CD4-positive, alpha-beta T cell treated with Interleukin-10 for 1 hour (primary cell): ENCODE measurements around the gene NOC2L.

Source experiments
- DNase-seq: peaks from one replicate; pipeline ENCODE4 v3.0.0-alpha.2; 2020

Gene NOC2L

DNA sequence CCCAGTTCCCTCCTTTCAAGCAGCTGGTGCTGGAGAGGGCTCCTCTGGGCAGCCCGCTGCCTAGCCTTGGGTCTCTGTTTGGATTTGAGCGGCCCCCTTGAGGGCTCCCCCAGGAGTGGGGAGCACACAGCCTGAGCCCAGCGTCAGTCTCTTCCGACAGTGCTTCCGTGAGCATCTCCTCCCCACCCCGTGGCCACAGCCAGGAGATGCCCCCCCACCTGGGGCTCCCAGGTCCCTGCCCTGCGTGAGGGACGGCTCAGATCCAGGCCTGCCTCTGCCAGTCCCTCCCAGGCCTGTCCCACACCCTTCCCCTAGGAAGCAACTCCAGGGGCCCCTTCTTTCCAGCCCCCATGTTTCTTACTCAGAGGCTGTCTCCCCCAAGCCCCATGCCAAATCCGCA is 31.8 kb downstream of the NOC2L start:
- no peak for DNase-seq

DNA sequence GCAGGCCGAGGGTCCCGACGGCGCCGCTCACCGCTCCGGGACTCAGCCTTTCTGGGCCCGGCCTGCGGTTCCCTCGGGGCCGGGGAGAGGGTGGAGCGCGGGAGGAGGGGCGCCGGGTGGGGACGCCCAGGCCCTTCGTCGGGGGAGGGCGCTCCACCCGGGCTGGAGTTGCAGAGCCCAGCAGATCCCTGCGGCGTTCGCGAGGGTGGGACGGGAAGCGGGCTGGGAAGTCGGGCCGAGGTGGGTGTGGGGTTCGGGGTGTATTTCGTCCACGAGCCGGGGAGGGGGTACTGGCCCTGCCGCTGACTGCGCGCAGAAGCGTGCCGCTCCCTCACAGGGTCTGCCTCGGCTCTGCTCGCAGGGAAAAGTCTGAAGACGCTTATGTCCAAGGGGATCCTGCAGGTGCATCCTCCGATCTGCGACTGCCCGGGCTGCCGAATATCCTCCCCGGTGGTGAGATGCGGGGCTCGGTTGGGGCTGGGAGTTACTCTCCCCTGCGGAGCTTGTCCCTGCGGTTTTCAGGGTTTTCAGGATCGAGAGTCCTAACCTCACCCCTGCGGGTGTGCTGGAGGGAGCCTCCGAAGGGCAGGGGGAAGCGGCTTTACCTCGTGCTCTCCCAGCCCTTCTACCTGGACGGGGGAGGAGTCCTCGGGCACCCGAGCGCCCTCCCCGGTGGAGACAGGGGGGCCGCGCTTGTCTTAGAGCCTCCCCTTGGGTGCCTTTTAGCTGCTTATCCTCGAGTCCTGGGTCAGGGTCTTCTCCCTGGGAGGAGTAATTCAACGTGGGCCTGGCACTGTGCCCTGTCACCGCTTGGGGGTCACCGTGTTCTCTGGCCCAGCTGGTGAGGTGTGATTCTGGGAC is 33.3 kb downstream of the NOC2L start:
- DNase-seq = no peak

DNA sequence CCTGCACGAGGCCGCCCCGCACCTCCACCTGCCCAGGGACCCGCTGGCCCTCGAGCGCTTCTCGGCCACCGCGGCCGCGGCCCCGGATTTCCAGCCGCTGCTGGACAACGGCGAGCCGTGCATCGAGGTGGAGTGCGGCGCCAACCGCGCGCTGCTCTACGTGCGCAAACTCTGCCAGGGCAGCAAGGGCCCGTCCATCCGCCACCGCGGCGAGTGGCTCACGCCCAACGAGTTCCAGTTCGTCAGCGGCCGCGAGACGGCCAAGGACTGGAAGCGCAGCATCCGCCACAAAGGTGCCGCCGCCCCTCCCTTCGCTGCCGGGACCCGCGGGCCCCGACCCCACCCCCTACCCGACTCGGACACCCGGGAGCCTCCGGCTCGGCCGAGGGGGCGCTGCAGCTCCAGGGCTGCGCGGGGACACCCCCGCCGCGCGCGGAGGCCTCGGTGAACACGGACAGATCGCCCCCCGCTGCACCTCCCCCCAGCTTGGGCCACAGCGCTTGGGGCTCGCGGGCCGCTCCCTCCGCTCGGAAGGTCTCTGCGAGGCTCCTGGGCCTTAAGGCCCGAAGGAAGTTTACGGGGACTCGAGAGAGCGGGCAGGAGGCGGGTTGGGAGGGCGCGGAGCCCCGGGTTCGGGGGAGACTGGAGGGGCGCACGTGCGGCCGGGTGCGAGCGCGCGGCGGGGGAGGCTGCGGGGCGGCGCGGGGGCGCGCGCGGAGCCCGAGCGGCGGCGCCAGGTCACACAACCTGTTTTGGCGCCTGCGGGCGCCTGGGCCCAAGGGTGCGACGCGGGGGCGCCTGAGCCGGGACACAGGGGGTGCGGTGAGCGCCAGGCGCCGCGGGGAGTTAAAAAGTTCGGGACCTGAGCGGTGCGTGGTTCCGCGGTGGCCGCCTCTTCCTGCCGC is 34.1 kb downstream of the NOC2L start:
- no peak for DNase-seq

DNA sequence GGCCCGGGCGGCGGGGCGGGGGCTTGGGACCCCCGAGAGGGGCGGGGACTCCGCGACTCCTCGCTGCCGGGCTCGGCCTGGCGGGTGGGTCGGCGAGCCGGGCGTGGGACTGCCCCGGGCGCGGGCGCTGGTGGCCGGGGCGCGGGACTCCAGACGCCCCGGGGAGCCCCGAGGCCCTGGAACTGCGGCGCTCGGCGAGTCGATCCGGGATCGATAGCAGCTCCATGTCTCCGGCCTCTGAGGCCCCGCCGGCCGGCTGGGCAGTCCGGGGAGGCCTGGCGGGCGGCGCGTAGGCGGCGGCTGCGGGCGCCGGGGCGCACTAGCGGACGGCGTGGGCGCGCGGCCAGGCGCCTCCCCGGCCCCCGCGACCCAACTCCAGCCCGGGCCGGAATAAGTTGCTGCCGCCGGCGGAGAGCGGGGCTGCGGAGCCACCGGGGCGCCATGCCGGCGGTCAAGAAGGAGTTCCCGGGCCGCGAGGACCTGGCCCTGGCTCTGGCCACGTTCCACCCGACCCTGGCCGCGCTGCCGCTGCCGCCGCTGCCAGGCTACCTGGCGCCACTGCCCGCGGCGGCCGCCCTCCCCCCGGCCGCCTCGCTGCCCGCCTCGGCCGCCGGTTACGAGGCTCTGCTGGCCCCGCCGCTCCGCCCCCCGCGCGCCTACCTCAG is 34.9 kb downstream of the NOC2L start:
- DNase-seq = no peak

DNA sequence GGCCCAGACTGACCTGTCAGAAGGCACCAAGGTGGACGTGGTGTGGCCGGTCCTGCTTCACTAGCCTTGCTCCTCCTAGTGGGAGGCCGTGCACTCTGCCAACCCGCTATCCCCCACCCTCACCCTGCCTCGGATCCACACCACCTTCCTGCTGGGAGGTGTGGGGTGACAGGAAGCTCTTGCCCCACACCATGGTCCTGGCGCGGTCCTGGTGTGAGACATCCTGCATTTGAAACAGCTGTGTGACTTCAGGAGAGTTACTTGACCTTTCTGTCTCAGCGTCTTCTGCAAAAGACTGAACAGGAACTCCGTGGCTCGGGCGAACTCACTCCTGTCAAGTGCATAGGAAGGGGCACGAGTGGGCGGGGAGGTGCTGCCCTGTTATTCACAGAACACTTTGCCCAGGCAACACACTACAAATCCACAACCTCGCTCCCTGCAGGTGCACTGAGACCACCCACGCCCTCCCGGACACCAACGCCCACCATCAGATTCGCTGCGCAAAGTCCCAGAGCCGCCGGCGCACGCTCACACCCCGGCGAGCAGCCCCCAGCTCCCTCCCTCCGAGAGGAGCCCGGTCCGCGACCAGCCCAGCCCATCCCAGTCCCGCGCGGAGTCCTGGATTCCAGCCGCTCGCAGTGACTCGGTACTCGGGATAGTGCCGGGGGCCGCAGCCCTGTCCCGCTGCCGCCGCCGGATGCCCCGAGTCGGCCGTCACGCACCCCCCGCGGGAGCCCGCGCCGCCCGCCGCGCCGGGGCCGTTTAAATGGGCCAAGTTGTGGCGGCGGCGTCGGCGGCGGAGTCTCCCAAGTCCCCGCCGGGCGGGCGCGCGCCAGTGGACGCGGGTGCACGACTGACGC is 35.7 kb downstream of the NOC2L start, which contains the start of gene SAMD11:
Gene SAMD11 (plus strand): TSS at position 793 of the 860 bp plus-strand sequence. CDS start 509 bp downstream, outside the sequence.
- peak; percentile 77 for DNase-seq

DNA sequence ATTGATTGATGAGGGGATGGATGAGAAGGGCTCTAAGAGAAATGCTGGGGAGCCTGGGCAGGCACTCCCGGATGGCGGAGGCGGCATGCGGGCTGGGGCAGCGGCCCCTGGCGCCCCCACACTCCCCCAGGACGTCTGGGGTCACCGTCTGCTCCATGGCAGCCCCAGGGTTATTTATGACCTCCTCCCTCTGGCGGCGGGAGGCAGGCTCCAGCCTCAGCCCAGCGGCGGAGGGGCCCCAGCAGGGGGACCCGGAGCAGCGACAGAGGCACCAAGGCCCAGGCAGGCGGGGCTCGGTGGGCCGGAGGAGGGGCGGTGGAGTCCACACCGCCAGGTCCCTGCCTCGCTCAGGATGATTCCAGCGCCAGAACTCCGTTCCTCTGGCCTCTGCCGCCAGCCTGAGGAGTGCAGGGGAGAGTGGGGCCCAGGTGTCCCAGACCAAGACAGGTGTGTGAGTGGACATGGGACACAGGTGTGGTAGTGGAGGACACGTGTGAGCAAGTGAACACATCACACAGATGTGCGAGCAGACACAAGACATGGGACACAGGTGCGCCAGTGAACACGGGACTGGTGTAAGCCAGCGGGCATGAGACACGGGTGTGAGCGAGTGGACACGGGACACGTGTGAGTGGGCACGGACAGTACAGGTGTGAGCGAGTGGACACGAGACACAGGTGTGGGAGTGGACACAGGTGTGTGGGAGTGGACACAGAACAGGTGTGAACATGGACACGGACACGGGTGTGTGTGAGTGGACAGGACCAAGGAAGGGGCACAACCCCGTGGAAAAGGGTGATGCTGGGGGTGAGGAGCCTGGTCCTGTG is 37.8 kb downstream of the NOC2L start:
- DNase-seq = peak; percentile 51

DNA sequence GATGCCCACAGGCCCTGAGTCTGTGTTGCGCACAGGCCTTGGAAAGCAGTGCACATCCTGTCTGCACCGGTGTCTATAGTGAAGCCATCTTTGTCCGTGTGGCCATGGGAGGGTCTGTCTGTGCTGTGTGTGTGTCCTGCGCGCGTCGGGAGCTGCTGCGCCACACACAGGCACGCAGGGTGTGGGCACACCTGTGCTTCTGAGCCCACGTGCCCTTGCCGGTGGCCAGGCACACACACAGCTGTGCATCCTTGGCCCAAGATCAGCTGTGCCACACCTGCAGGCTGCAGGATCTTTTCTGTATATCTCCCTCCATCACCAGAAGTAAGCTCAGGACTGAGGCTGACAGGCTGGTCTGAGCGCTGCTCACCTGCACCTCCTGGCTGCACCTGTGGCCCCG is 38.5 kb downstream of the NOC2L start:
- no peak for DNase-seq

DNA sequence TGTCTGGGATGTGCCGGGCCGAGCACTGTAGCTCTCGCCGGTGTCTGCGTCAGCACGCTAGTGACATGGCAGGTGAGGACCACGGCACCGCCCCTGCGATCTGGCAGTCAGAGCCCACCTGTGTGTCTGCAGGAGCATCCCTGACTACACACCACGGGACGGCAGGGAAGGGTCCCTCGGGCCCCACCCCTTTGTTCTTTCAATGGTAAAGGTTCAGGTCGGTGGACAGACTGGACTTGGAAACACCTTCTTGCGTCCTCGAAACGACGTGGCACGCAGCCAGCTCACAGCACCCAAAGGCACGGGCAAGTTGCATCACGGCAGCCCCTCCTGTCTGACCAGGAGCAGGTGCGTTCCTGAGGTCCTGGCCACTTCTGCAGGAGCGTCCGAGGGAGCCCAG is 39.0 kb downstream of the NOC2L start:
- DNase-seq = no peak

DNA sequence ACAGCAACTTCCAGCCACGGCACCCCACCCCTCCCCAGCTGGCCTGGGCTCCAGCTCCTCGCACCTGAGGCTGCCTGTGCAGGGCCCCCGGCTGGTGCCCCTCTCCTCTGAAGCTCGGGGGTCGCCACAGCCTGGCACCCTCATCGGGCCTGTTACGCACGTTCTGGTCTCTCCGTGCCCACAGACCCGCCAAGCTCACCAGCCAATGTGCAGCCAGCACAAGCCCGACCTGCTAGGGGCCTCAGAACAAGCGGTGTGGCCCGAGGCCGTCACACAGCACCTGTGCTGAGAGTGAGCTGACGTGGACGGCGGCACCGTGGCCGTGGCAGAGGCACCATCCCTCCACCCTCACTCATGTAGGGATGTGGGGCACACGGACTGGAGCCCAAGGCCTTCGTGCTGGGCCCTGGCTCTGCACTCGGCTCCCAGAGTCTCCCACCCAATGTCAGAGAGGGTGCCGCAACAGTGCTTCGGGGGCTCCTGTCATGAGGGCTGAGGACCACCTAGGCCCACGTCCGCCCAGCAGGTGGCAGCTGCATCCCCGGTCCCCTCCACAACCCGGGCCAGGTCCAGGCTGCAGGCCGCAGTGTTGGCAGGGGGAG is 39.7 kb downstream of the NOC2L start:
- no peak for DNase-seq

DNA sequence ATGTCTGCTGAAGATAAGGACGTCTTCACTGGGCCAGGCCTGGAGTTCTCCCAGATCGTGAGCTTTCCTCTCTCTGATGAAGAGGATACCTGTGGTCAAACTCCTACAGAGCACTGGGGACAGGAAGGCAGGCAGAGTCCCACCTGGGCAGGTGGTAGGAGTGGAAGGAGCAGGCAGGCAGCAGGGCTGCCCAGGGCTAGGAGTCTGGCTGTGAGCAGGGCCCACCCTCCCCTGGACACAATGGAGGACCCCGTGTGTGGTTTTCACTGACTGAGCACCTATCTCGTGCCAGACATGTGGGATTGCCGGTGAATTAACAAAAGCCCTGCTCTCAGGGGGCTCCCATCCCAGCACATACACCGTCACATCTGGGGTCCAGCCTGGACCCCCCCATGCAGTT is 40.2 kb downstream of the NOC2L start:
- no peak for DNase-seq

DNA sequence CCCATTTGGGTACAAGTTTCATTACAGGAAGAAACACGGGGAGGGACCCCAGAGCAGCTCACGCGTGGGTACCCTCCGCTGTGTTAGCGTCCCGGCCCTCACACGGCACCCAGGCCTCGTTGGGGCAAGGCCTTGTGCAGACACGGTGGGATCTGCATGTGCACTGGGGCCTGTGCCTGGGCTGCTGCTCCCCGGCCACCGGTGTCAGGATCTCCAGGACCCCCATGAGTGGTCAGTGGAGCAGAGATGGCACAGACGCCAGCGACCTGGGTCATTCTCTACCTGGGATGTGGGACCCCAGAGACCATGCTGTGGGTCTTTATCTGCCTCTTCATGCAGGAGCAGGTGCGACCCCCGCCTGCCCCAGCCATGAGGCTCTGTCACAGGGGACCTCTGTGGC is 40.7 kb downstream of the NOC2L start:
- no peak for DNase-seq

DNA sequence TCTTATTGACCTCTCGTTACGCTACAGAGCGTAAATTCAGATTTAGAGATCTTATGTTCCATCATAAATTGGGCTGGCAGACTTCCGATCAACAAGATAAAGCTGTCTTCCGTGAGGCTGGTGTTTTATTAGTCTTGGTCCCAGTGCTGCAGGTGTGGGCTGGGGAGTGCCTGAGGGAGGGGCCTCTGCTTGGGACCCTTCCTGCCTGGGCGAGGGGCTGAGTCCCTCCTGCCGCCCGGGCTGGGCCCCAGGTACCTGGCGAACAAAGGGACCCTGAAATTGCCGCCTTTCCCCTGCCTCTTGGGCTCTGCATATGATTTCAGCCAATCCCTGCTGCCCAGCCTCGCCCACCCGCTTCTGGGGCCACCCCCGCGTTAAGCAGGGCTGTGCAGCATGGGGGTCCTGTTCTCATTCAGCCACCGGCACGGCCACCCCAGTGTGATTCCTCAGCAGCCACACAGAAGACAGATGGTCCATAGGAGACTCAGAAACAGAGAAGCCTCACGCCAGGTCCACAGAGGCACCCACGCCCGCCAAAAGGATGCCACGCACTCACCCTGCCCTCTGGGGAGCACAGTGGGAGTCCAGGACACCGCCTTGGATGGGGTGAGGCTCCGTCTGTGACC is 41.5 kb downstream of the NOC2L start:
- DNase-seq = no peak

DNA sequence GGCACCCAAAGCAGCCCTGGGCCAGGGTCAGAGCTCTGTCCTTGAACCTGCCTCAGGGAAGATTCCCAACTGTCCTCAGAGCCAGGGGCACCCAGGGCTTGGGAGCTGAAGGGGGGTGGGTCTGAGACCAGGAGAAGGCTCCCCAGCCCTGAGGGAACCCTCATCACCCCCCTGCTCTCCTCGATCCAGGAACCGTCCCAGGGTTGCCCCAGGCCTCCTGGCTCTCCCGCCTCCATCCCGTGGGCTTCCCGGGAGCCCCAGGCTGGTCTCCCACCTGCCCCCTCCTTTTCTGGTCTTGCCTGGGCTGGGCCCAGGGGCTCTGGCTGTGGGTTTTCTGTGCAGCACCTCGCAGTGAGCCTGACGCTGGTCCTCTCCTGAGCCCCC is 42.0 kb downstream of the NOC2L start:
- no peak for DNase-seq

DNA sequence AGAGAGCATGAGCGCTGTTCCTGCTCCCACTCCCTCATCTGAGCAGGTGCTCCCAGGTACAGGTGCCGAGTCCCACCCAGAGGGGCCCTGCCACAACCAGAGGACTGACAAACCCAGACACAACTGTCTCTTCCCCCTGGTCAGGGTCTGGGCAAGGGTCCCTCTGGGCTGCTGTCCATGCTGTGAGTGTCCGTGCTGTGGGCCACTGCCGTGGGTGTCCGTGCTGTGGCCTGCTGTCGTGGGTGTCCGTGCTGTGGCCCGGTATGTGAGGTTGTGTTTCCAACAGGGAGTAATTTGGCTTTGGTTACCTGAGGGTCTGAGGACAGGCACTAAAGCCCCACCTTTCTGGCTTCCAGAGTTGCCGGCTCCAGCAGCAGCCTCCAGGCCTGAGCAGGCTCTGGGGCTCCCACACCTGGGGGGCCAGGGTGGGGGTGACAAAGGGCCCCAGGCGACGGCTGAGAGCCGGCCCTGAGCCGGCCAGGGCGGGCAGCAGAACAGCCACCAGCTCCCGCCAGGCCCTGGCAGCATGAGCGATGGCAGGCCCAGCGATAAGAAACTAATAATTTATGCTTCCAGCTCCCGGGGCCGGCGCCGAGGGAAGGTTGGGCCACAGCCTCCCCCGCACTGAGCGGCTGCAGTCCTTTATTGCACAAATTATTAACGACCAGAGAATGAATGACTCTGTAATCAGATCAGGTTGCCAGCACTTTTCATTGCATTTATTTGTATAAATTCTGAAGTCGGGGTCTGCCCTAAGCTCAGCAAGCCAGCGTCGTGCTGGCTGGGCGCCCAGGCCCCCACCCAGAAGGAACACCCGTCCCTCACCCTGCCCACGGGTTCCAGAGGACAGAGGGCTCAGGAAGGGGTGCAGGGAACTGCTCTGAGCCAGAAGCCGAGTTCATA is 42.6 kb downstream of the NOC2L start:
- DNase-seq = no peak

DNA sequence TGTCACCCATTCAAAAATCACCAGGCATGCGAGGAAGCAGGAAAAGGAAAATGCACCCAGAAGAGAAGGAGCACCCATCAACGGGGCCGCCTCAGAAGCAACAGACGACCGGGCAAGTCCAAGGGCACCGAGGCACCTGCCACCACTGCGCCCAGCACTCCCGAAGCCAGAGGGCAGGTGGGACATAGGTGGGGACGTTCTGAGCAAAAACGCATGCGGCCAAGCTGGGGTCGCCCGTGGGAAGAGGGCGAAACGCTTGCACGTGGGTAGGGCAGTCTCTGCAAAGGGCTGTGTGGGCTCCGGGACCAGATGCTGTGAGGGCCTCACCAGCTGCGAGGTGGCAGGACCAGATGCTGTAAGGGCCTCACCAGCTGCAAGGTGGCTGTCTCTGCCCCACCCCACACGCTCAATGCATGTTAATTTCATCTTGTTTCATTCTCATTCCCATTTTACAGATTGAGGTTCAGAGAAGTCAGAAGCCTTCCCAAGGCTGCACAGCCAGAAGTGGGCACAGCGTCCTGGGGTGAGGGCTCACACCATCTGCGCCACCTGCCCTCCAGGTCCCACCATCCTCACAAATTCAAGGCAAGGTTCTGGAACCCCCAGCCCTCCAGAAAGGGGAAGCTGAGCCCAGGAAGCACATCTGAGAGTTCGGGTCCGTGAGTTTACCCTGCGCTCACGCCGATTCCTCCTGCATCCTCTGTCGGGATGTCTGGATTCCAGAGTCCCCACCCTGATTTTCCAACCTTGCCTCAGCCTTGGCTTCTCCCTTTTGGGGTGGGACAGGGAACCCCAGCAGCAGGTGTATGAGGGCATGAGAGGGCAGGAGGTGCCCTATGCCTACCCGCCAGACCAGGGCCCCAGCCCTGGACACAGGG is 43.5 kb downstream of the NOC2L start:
- no peak for DNase-seq

DNA sequence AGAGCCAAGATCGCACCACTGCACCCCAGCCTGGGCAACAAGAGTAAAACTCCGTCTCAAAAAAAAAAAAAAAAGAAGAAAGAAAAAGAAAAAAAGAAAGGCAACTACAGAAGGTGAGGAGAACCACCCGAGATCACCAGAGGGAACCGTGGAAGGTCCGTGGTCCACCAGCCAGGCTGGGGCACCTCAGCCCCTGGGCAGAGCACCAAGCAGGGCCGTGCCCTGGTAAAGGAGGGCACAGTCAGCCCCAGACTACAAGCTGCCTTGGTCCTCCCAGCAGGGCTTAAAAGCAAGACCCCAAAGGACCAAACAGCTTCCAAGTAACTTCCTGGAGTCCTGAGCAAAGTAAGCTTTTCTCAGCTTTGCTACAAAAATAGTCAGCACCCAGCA is 44.2 kb downstream of the NOC2L start:
- no peak for DNase-seq

DNA sequence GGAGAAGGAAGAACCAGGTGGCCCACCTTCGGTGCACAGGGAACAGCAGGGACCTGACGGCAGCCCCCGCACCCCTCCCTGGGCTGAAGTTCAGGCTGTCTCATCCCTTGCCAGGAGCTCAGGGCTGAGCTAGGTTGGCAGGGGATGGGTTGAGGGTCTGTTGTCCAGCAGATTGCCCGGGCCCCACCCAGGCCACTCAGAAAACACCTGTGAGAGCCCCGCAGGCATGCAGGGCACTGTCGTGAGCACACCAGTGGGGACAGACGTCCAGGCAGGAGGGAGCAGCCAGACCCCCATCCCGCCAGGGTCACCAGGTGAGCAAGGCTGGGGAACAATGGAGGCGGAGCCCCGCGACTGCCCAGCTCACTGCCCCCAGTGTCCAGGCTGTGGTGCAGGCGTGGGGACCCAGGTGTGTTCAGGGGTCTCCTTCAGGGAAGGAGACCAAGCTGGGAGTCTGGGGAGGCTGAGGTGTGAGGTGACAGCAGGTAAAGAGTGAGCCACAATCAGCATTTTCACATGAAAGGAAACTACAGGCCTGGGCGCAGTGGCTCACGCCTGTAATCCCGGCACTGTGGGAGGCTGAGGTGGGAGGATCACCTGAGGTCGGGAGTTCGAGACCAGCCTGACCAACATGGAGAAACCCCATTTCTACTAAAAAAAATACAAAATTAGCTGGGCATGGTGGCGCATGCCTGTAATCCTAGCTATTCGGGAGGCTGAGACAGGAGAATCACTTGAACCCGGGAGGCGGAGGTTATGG is 44.7 kb downstream of the NOC2L start:
- no peak for DNase-seq
